ENCODE data around the gene CSRNP3. TPM values are rescaled to one million over a fixed set of nuclear protein-coding genes. Genes with fewer than 3 reads are reported as not detected.

The CSRNP3 gene
- total and polyA plus RNA-seq, 8 donors: under 0.01 to 9.9 (median 0.58) TPM; not detected in 1

GRCh38 chr2:165508927-165509326, 39.4 kb downstream of the CSRNP3 start:
- Histone ChIP-seq H3K36me3 (no peaks in the 10 kb centered on the region), H3K4me3 (no peak overlapping the region), H3K27me3 (no peaks in the 10 kb centered on the region), H3K27ac (no peak overlapping the region), H3K4me1 (no peaks in the 10 kb centered on the region), H3K9me3 (no peaks in the 10 kb centered on the region)
- intact Hi-C loops (cut with DNase I; ENCODE audit: low total_unique reads): no loop called here
- TF ChIP-seq EP300 (IDR thresholded peaks at IDR 0.05) (no peak), POLR2AphosphoS5 (IDR thresholded peaks at IDR 0.05) (no peak), CTCF (IDR thresholded peaks at IDR 0.05) (no peak), POLR2A (IDR thresholded peaks at IDR 0.05) (no peak)
- DNase-seq: no peak

- intact Hi-C loops (cut with DNase I; ENCODE audit: low total_unique reads): no loop called here
- no peak for TF ChIP-seq POLR2AphosphoS5 (IDR thresholded peaks at IDR 0.05)
- TF ChIP-seq CTCF (IDR thresholded peaks at IDR 0.05): no peak
- TF ChIP-seq POLR2A (IDR thresholded peaks at IDR 0.05): no peak
- TF ChIP-seq EP300 (IDR thresholded peaks at IDR 0.05): no peak
Measured at GRCh38 chr2:165513479-165513878, 44.0 kb downstream of the CSRNP3 start.

GRCh38 chr2:165518611-165519010, 49.1 kb downstream of the CSRNP3 start:
- Histone ChIP-seq H3K9me3 (no peaks in the 10 kb centered on the region), H3K27me3 (no peaks in the 10 kb centered on the region), H3K36me3 (no peaks in the 10 kb centered on the region), H3K4me3 (no peak overlapping the region), H3K27ac (no peak overlapping the region), H3K4me1 (no peaks in the 10 kb centered on the region)
- TF ChIP-seq CTCF (IDR thresholded peaks at IDR 0.05): no peak
- intact Hi-C loops (cut with DNase I; ENCODE audit: low total_unique reads): no loop called here
- DNase-seq: no peak

More at GRCh38 chr2:165513479-165513878, 44.0 kb downstream of the CSRNP3 start:
- Histone ChIP-seq H3K9me3 (no peaks in the 10 kb centered on the region), H3K27me3 (no peaks in the 10 kb centered on the region), H3K4me1 (no peaks in the 10 kb centered on the region), H3K27ac (no peak overlapping the region), H3K36me3 (no peaks in the 10 kb centered on the region), H3K4me3 (no peak overlapping the region)
- DNase-seq: no peak
- WGBS, 5 donors: 88 to 96% (median 95%) methylated on average over 1 of the region's 1 CpG

GRCh38 chr2:165522719-165523118, 53.2 kb downstream of the CSRNP3 start:
- Histone ChIP-seq H3K27me3 (no peaks in the 10 kb centered on the region), H3K9me3 (no peaks in the 10 kb centered on the region), H3K27ac (no peak overlapping the region), H3K4me3 (no peak overlapping the region), H3K36me3 (no peaks in the 10 kb centered on the region), H3K4me1 (no peaks in the 10 kb centered on the region)
- intact Hi-C loops (cut with DNase I; ENCODE audit: low total_unique reads): no loop called here
- WGBS, 5 donors: 81 to 84% (median 82%) methylated on average over 3 of the region's 3 CpGs
- no peak for TF ChIP-seq EP300 (IDR thresholded peaks at IDR 0.05)
- no peak for TF ChIP-seq CTCF (IDR thresholded peaks at IDR 0.05)
- no peak for TF ChIP-seq POLR2AphosphoS5 (IDR thresholded peaks at IDR 0.05)
- no peak for TF ChIP-seq POLR2A (IDR thresholded peaks at IDR 0.05)
- no peak for DNase-seq

GRCh38 chr2:165524720-165525119, 55.2 kb downstream of the CSRNP3 start:
- Histone ChIP-seq H3K9me3 (no peaks in the 10 kb centered on the region), H3K27ac (no peak overlapping the region), H3K36me3 (no peaks in the 10 kb centered on the region), H3K4me3 (no peak overlapping the region), H3K27me3 (no peaks in the 10 kb centered on the region), H3K4me1 (no peaks in the 10 kb centered on the region)
- DNase-seq: no peak
- TF ChIP-seq EP300 (IDR thresholded peaks at IDR 0.05) (no peak), CTCF (IDR thresholded peaks at IDR 0.05) (no peak), POLR2A (IDR thresholded peaks at IDR 0.05) (no peak), POLR2AphosphoS5 (IDR thresholded peaks at IDR 0.05) (no peak)
- intact Hi-C loops (cut with DNase I; ENCODE audit: low total_unique reads): no loop called here
- WGBS, 5 donors: 56 to 79% (median 70%) methylated on average over 1 of the region's 1 CpG

Measured in stomach (tissue), 9 donors.